MM.1S (cell line): ENCODE measurements around the gene LIFR.

Source experiments
- DNase-seq: peaks from one replicate; pipeline ENCODE4 v3.0.0-alpha.2; 2015
- H2AFZ ChIP-seq: fragments of 300-600 bp; sonication (generic); 2 replicates; pipeline ENCODE4 v1.6.0; 2016; ENCODE audit warnings: antibody characterized with exemption, low read length
- H3F3A ChIP-seq: fragments of 300-600 bp; sonication (generic); 2 replicates; pipeline ENCODE4 v1.6.1; 2016; ENCODE audit warnings: mild to moderate bottlenecking, antibody characterized with exemption, low read length, moderate library complexity, mixed read lengths; ENCODE audit not compliant: insufficient read depth
- H3K27ac ChIP-seq: fragments of 300-600 bp; sonication (generic); 2 replicates; pipeline ENCODE4 v1.5.1; 2016; ENCODE audit warnings: mild to moderate bottlenecking, low read length
- H3K27me3 ChIP-seq: fragments of 300-600 bp; sonication (generic); replicated peaks from 2 replicates; pipeline ENCODE4 v1.6.0; 2016; ENCODE audit warnings: low read length; ENCODE audit not compliant: insufficient read depth
- H3K36me3 ChIP-seq: fragments of 300-600 bp; sonication (generic); replicated peaks from 2 replicates; pipeline ENCODE4 v1.6.1; 2016; ENCODE audit warnings: mild to moderate bottlenecking, low read length, mixed read lengths; ENCODE audit not compliant: insufficient read depth
- H3K4me1 ChIP-seq: fragments of 300-600 bp; sonication (generic); 2 replicates; pipeline ENCODE4 v1.6.1; 2016; ENCODE audit warnings: low read length, mixed read lengths
- H3K4me2 ChIP-seq: fragments of 300-600 bp; sonication (generic); 2 replicates; pipeline ENCODE4 v1.6.0; 2016; ENCODE audit warnings: low read depth, low read length
- H3K4me3 ChIP-seq: fragments of 300-600 bp; sonication (generic); 2 replicates; pipeline ENCODE4 v1.5.1; 2016; ENCODE audit warnings: low read length, mixed read lengths
- H3K79me2 ChIP-seq: fragments of 300-600 bp; sonication (generic); 2 replicates; pipeline ENCODE4 v1.6.1; 2016; ENCODE audit warnings: mixed run types, low read length, mixed read lengths
- H3K9ac ChIP-seq: fragments of 300-600 bp; sonication (generic); 2 replicates; pipeline ENCODE4 v1.6.1; 2016; ENCODE audit warnings: low read length, mixed read lengths
- H3K9me2 ChIP-seq: fragments of 300-600 bp; sonication (generic); replicated peaks from 2 replicates; pipeline ENCODE4 v1.6.1; 2016; ENCODE audit warnings: mild to moderate bottlenecking, low read length, mixed read lengths; ENCODE audit not compliant: insufficient read depth
- H3K9me3 ChIP-seq: fragments of 300-600 bp; sonication (generic); replicated peaks from 2 replicates; pipeline ENCODE4 v1.6.1; 2016; ENCODE audit warnings: mild to moderate bottlenecking, low read length, mixed read lengths; ENCODE audit not compliant: insufficient read depth
- H4K20me1 ChIP-seq: fragments of 300-600 bp; sonication (generic); 2 replicates; pipeline ENCODE4 v1.6.1; 2016; ENCODE audit warnings: mild to moderate bottlenecking, low read length, moderate library complexity, mixed read lengths; ENCODE audit not compliant: insufficient read depth
- CTCF ChIP-seq: fragments of 300-600 bp; sonication (generic); IDR thresholded peaks from 2 replicates; pipeline ENCODE4 v1.5.1; 2016; ENCODE audit warnings: antibody characterized with exemption, low read length, mixed read lengths
- EZH2 ChIP-seq: fragments of 300-600 bp; sonication (generic); optimal IDR thresholded peaks from 2 replicates; pipeline ENCODE3; 2017; ENCODE audit warnings: low read depth, mild to moderate bottlenecking, antibody characterized with exemption, low read length, mixed read lengths
- EZH2phosphoT487 ChIP-seq: fragments of 300-600 bp; sonication (generic); IDR thresholded peaks from 2 replicates; pipeline ENCODE4 v1.6.1; 2018; ENCODE audit warnings: antibody characterized with exemption, low read length

LIFR gene

GRCh38 chr5:38581597-38581996 is 25.2 kb upstream of the LIFR start:
- no peak overlapping the region for H3K9ac ChIP-seq

GRCh38 chr5:38579105-38579504 is 22.7 kb upstream of the LIFR start:
- no peaks in the 10 kb centered on the region for H3K9me3 ChIP-seq
- no peak overlapping the region for H3K9ac ChIP-seq
- H3K36me3 ChIP-seq = no peaks in the 10 kb centered on the region
- no peak overlapping the region for H2AFZ ChIP-seq
- no peaks in the 10 kb centered on the region for H3K9me2 ChIP-seq
- TF ChIP-seq CTCF (no peak), EZH2 (no peak), EZH2phosphoT487 (no peak)
- H3K27me3 ChIP-seq = no peaks in the 10 kb centered on the region
- H3K27ac ChIP-seq = no peak overlapping the region
- no peak overlapping the region for H3K4me3 ChIP-seq
- H4K20me1 ChIP-seq = no peaks in the 10 kb centered on the region
- no peaks in the 10 kb centered on the region for H3F3A ChIP-seq
- H3K79me2 ChIP-seq = no peaks in the 10 kb centered on the region
- peaks cover 6% of the 10 kb centered on the region; the same call in 1 of the 2 replicates for H3K4me1 ChIP-seq
- DNase-seq = no peak
- H3K4me2 ChIP-seq = no peak overlapping the region

More at GRCh38 chr5:38581597-38581996, 25.2 kb upstream of the LIFR start:
- no peaks in the 10 kb centered on the region for H3K27me3 ChIP-seq
- no peak overlapping the region for H3K4me3 ChIP-seq
- no peaks in the 10 kb centered on the region for H3K79me2 ChIP-seq
- H4K20me1 ChIP-seq = no peaks in the 10 kb centered on the region
- no peak for DNase-seq
- no peaks in the 10 kb centered on the region for H3K36me3 ChIP-seq
- no peaks in the 10 kb centered on the region for H3F3A ChIP-seq
- H3K9me2 ChIP-seq = no peaks in the 10 kb centered on the region
- H3K4me2 ChIP-seq = no peak overlapping the region
- TF ChIP-seq CTCF (no peak), EZH2 (no peak), EZH2phosphoT487 (no peak)
- peaks cover 6% of the 10 kb centered on the region; the same call in 1 of the 2 replicates for H3K4me1 ChIP-seq
- no peak overlapping the region for H2AFZ ChIP-seq
- no peak overlapping the region for H3K27ac ChIP-seq
- H3K9me3 ChIP-seq = no peaks in the 10 kb centered on the region

GRCh38 chr5:38576961-38577684 is 20.7 kb upstream of the LIFR start:
- TF ChIP-seq EZH2phosphoT487 (no peak), CTCF (no peak), EZH2 (no peak)
- no peak for DNase-seq
- Histone ChIP-seq H3K27me3 (no peaks in the 10 kb centered on the region), H3K9ac (no peak overlapping the region), H3K9me3 (no peaks in the 10 kb centered on the region), H3K4me1 (no peaks in the 10 kb centered on the region), H2AFZ (no peak overlapping the region), H3K4me2 (no peak overlapping the region), H3K79me2 (no peaks in the 10 kb centered on the region), H3K9me2 (no peaks in the 10 kb centered on the region), H4K20me1 (no peaks in the 10 kb centered on the region), H3F3A (no peaks in the 10 kb centered on the region), H3K27ac (no peak overlapping the region), H3K4me3 (no peak overlapping the region), H3K36me3 (no peaks in the 10 kb centered on the region)
